Stimulated activated CD8-positive, alpha-beta memory T cell treated with anti-CD3 and anti-CD28 coated beads, Interleukin-2, amount 100 ng/mL, for 1 hour (primary cell): ENCODE results near the gene TPRA1.
"Not testable (repeated sequence)": the region's sequence is repeated elsewhere in the genome, so short reads cannot be mapped to it uniquely, and the experiment has no call there.

Experiments used
- DNase-seq, 2 donors: peaks; one replicate each; pipeline ENCODE4 v3.0.0-alpha.2; 2020; ENCODE audit warnings: low read depth in 2 of 2

The TPRA1 gene

GRCh38 chr3:127616836-127617605 lies 26.5 kb upstream of the TPRA1 start:
- DNase-seq: no peak

- no peak for DNase-seq
These were observed 25.2 kb upstream of the TPRA1 start for GRCh38 chr3:127615631-127616305.

GRCh38 chr3:127614928-127615589 lies 24.5 kb upstream of the TPRA1 start:
- DNase-seq: no peak

GRCh38 chr3:127613406-127613805 lies 22.9 kb upstream of the TPRA1 start:
- DNase-seq: no peak

DNA sequence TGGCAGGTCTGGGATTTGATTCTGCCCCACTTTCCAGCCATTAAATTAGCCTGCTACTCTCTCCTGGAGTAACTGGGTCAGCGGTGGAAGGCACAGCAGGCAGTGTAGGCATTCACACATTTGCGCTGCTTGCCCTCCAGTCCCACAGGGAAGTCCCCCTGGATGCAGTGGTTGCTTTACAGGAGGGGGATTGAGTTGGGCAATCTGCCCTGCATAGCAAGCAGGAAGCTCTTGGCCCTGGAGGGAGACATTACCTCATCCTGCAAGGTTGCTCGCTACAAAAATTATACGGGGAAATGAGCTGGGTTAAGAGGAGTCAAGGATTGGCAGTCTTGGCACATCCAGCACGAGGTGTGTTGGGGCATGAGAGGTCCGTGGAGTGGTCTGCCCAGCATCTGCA lies 22.4 kb upstream of the TPRA1 start:
- DNase-seq: no peak

GRCh38 chr3:127611251-127611650 lies 20.7 kb upstream of the TPRA1 start:
- no peak for DNase-seq

- no peak for DNase-seq
These were observed 19.6 kb upstream of the TPRA1 start for GRCh38 chr3:127610105-127610504.

GRCh38 chr3:127608362-127608718 lies 17.8 kb upstream of the TPRA1 start:
- no peak for DNase-seq

DNA sequence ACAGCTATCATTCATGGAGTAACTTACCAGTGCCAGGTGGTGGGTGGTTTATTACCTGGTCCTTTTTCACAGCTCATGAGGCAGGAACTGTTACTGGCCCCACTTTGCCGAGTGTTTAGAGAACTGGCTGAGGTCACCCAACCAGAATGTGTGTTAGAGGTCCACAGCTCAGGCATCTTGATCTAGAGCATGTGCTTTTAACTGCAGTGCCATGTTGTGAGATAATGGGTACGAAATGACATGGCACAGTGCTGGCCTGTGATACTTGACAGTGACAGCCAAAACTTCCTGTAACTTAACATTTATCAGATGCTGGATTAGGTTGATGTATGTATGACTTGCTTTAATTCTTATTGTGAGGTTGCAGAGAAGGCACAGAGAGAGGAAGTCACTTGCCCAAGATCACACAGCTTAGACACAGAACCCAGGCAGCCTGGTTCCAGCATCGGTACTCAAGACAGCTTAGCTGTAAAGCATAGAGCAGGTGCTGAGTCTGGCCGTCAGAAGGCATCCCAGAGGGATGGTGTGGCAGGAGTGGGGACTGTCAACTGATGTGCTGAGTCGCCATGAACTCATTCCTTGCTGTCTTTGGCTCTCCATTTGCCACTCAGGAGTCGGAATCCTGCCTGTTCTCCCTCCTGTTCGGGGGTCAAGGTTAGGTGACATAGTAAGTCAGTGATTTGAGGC lies 17.3 kb upstream of the TPRA1 start:
- no peak for DNase-seq

DNA sequence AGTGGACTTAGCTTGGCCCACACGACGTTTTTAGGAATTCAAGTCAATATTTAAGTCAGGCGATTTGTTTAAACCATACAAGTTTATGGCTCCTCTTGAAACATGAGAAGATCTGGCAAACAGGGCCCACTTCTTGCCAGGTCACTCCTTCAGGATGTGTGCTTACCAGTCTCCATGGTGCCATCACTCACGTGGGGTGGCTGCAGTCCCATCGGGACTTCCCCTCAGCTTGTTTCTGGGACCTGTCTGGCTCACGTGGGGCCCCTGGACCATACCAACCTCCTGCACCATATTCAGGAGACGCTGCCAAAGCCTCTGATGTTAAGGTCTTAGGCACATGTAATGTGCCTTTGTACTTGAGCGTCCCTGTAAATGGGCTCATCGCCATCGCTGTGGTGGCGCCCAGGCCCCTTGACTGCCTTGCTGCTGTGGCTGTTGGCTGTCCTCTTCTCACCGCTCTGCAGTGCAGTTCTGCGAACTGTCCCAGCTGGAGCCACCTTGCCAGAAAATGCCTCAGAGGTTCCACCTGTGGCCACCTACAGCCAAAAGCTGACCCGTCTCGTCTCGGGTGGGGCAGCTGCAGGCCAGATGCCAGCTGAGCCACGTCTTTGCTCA lies 16.6 kb upstream of the TPRA1 start:
- DNase-seq: no peak

GRCh38 chr3:127606086-127606805 lies 15.7 kb upstream of the TPRA1 start:
- no peak for DNase-seq

GRCh38 chr3:127605547-127605946 lies 15.0 kb upstream of the TPRA1 start:
- not testable (repeated sequence) for DNase-seq

GRCh38 chr3:127604546-127605165 lies 14.1 kb upstream of the TPRA1 start:
- no peak for DNase-seq

- no peak for DNase-seq
These were observed 13.5 kb upstream of the TPRA1 start for GRCh38 chr3:127604035-127604434.

GRCh38 chr3:127600749-127601456 lies 10.4 kb upstream of the TPRA1 start:
- DNase-seq: no peak

DNA sequence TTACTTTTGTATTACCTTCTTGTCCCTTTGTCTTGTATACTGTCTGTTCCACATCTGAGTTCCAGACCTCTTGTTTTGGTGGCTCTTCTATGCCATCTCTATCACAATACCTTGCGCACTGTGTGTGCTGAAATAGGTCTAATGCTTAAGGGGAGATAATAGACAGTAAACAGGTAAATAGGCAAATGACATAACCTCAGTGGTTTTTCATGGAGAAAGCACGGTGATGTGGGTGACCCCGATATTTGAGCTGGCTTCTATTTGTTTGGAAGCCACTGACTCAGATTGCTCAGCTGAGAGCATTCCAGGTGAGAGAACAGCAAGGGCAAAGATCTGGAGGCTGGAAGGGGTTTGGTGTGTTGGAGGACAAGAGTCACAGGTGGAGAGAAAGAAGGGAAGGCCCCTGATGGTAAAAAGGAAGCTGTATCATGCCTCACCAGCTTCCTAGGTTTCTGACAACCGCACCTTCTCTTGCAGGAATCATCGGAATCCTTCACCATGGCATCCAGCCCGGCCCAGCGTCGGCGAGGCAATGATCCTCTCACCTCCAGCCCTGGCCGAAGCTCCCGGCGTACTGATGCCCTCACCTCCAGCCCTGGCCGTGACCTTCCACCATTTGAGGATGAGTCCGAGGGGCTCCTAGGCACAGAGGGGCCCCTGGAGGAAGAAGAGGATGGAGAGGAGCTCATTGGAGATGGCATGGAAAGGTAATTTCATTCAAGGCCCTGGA lies 8.5 kb upstream of the TPRA1 start:
- no peak for DNase-seq

DNA sequence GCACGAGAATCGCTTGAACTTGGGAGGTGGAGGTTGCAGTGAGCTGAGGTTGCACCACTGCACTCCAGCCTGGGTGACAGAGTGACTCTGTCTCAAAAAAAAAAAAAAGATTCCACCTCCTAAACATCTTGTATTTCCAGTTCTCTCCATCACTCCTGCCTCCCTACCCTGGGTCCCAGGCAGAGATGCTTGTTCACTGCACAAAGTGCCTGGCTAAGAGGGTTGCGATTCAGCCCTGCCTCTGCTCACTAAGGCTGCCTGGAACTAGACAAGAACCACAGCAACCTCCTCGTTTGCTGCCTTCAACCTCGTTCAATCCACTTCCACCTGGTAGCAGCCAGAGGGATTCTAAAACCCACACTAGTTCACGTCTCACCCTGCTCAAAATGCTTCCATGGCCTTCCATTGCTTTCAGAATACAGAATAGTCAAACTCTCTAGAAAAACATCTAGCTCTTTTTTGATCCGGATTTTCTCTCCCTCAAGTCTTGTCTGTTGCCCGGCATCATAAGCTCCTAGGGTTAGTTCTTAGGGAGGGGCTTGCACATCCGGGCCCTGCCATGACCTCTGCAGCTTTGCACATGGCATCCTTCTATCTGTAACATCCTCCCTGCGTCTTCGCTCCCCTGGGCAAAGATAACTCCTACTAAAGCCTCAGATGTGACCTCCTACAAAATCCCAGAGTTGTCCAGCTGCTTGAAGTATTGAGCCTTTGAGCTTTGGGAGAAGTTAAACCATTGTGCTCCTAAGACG lies 6.7 kb upstream of the TPRA1 start:
- no peak for DNase-seq

DNA sequence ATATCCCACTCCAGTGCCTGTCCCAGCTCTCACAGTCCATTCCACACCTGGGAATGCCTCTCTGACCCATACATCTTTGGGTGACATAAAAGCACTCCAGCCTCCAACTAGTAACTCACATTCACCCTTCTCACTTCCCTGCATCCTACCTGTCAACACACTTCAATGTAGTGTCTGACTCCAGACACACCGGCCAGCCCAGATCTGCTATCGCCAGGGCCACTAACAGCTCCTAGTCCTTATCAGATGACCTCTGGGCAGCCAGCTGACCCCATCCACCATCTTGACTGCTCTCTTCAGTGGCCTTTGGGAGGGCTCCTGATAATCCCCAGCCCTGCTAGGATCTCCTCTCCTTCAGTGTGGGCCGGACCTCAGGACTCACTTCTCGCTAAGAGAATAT lies 4.8 kb upstream of the TPRA1 start:
- no peak for DNase-seq

GRCh38 chr3:127593178-127593577 lies 2.6 kb upstream of the TPRA1 start:
- no peak for DNase-seq
